Kidney capillary endothelial cell (primary cell): Measurements from ENCODE around the gene MYO7A.

Experiments
- DNase-seq: peaks from one replicate; pipeline ENCODE4 v3.0.0-alpha.2; 2018; ENCODE audit warnings: low spot score

Gene MYO7A

GRCh38 chr11:77127235-77127911 lies 673 bp upstream of the MYO7A start:
- peak; percentile 32 for DNase-seq

- DNase-seq, result no peak
Measured at GRCh38 chr11:77129069-77129841, 1.2 kb downstream of the MYO7A start.

GRCh38 chr11:77129842-77130756 lies 2.1 kb downstream of the MYO7A start:
- DNase-seq, result no peak

GRCh38 chr11:77130763-77131513 lies 2.9 kb downstream of the MYO7A start:
- DNase-seq, result no peak

GRCh38 chr11:77131560-77131959 lies 3.5 kb downstream of the MYO7A start:
- no peak for DNase-seq

- no peak for DNase-seq
Measured at GRCh38 chr11:77135069-77135468, 7.0 kb downstream of the MYO7A start.

- no peak for DNase-seq
Measured at GRCh38 chr11:77136074-77136473, 8.0 kb downstream of the MYO7A start.

GRCh38 chr11:77136784-77137420 lies 8.9 kb downstream of the MYO7A start:
- DNase-seq, result no peak

GRCh38 chr11:77137421-77137820 lies 9.4 kb downstream of the MYO7A start:
- no peak for DNase-seq

- no peak for DNase-seq
Measured at GRCh38 chr11:77138106-77138649, 10.1 kb downstream of the MYO7A start.

- DNase-seq, result no peak
Measured at GRCh38 chr11:77139201-77139600, 11.2 kb downstream of the MYO7A start.

GRCh38 chr11:77140231-77140851 lies 12.3 kb downstream of the MYO7A start:
- DNase-seq, result no peak

GRCh38 chr11:77141034-77141433 lies 13.0 kb downstream of the MYO7A start:
- DNase-seq, result no peak

- no peak for DNase-seq
Measured at GRCh38 chr11:77141475-77141874, 13.4 kb downstream of the MYO7A start.

- DNase-seq, result no peak
Measured at GRCh38 chr11:77142091-77142975, 14.3 kb downstream of the MYO7A start.

GRCh38 chr11:77143405-77144020 lies 15.5 kb downstream of the MYO7A start:
- DNase-seq, result no peak

- no peak for DNase-seq
Measured at GRCh38 chr11:77144196-77144856, 16.3 kb downstream of the MYO7A start.

- DNase-seq, result no peak
Measured at GRCh38 chr11:77144857-77145428, 16.9 kb downstream of the MYO7A start.
